Muscle layer of colon (tissue), 2 donors: Measurements from ENCODE around the gene MEDAG.

Experiments used
- H3K27ac ChIP-seq: one replicate; pipeline ENCODE4 v1.7.0; 2013; ENCODE audit warnings: low read depth, mild to moderate bottlenecking, low read length, moderate library complexity
- H3K27me3 ChIP-seq, 2 donors: one replicate each; pipeline ENCODE4 v1.7.0; 2013; ENCODE audit warnings: low read length in 2 of 2, mild to moderate bottlenecking in 2 of 2; ENCODE audit not compliant: insufficient read depth in 2 of 2, control insufficient read depth in 1 of 2
- H3K36me3 ChIP-seq: one replicate; pipeline ENCODE4 v1.7.0; 2013; ENCODE audit warnings: mild to moderate bottlenecking, low read length; ENCODE audit not compliant: insufficient read depth
- H3K4me1 ChIP-seq: one replicate; pipeline ENCODE4 v1.7.0; 2013; ENCODE audit warnings: mild to moderate bottlenecking, low read length; ENCODE audit not compliant: insufficient read depth
- H3K4me3 ChIP-seq, 2 donors: one replicate each; pipeline ENCODE4 v1.7.0; 2013; ENCODE audit warnings: low read length in 2 of 2, low read depth in 1 of 2, mild to moderate bottlenecking in 1 of 2, moderate library complexity in 1 of 2
- H3K9ac ChIP-seq: one replicate; pipeline ENCODE4 v1.7.0; 2013; ENCODE audit warnings: low read length
- H3K9me3 ChIP-seq: one replicate; pipeline ENCODE4 v1.7.0; 2013; ENCODE audit warnings: mild to moderate bottlenecking, low read length
- donor health status: abdominal sarcoma.
- donor health status: Adenocarcinoma of cecum.

Gene MEDAG

DNA sequence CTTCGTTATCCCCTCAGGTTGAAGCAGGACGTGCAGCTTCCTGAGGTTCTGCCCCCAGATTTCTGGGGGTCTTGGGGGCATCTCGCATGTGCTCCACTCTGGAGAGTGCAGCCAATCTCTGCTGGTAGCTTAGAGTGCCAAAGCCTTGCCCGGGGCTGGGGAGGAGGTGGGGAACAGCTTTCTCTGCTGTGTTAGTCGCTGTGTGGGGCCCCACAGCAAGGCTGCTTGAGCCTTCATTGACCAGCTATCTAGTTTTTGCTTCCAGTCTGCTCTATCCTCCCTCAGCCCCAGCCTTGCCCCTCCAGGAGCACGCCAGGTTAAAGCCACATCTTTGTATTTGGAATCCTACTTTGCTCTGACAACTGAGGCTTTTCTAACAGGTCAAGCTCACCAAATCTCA is 32.0 kb upstream of the MEDAG start:
- Histone ChIP-seq H3K9ac (no peak overlapping the region), H3K4me3 (no peak overlapping the region), H3K9me3 (no peaks in the 10 kb centered on the region), H3K36me3 (no peaks in the 10 kb centered on the region), H3K27ac (no peak overlapping the region), H3K27me3 (no peaks in the 10 kb centered on the region), H3K4me1 (peaks cover 32% of the 10 kb centered on the region)

DNA sequence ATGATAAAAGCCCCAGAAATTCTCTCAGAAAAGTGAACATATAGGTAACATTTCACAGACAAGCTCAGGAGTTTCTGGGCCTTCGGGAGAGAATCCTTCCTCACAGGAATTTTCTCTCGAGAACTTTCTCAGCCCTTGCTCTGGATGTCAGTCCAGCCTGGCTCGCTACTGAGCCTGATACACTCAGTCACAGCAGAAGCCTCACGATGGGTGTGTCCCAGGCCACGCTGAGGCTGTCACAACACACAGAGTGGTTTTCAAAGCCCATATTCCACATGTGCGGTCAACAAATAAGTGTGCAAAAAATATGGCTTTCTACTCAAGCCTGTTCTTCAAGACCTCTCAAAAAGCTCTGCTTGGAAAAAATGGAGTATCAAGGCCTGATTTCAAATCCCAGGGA is 31.5 kb upstream of the MEDAG start:
- H3K9ac ChIP-seq: no peak overlapping the region
- H3K27ac ChIP-seq: no peak overlapping the region
- no peaks in the 10 kb centered on the region for H3K36me3 ChIP-seq
- H3K4me1 ChIP-seq: peaks cover 28% of the 10 kb centered on the region
- H3K9me3 ChIP-seq: no peaks in the 10 kb centered on the region
- H3K27me3 ChIP-seq: no peaks in the 10 kb centered on the region
- H3K4me3 ChIP-seq: no peak overlapping the region

DNA sequence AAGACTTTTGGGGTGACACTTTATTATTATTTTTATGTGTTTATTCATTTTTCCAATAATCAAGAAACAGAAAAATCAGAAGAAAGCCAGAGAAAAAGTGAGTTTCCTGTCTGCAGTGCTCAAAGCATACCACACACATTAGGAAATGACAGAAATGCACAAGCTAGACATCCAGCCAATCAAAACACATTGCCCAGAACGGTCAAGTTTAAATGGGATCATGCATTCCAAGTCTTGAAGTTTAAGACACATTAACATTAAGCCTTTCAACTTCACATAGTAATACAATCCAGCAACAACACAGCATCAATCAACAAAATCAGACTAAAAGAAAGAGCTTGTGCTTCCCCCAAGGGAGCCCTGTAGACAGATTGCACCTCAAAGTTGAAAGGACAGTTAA is 28.7 kb upstream of the MEDAG start:
- Histone ChIP-seq H3K27me3 (no peaks in the 10 kb centered on the region), H3K9me3 (no peaks in the 10 kb centered on the region), H3K4me1 (peaks cover 36% of the 10 kb centered on the region), H3K9ac (no peak overlapping the region), H3K27ac (no peak overlapping the region), H3K4me3 (no peak overlapping the region), H3K36me3 (no peaks in the 10 kb centered on the region)

DNA sequence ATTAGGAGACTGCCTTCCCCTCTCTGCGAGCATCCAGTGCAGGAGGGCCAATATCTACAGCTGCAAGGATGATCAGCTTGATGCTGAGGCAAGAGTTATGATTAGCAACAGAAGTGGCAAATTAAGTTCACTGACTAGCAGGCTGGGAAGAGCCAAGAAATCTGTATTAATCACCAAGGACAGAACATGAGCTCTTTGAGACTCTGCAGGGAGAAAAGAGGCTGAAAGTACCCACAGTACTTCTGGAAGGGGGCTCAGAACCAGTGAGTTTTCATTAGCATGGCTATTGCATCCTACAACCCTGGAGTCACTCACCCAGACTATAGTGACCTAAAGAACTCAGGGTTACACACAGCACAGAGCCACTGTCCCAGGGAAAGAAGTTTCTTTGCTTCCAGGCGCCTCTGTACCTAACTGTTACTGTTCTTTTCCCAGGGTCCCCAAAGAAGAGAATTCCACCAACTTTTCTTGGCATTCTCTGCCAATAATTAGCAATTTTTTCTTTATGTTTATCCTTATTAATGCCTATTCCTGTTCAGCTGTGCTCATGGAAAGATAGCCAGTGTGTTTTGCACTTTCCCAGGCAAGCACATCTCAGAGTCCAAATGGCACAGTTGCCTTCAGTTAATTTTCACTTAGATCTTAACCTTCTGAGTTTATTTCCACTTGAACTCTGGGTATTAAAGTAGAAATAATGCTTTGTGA is 25.8 kb upstream of the MEDAG start:
- Histone ChIP-seq H3K27ac (no peak overlapping the region), H3K27me3 (no peaks in the 10 kb centered on the region), H3K36me3 (no peaks in the 10 kb centered on the region), H3K9ac (no peak overlapping the region), H3K9me3 (no peaks in the 10 kb centered on the region), H3K4me3 (no peak overlapping the region), H3K4me1 (peaks cover 26% of the 10 kb centered on the region)

DNA sequence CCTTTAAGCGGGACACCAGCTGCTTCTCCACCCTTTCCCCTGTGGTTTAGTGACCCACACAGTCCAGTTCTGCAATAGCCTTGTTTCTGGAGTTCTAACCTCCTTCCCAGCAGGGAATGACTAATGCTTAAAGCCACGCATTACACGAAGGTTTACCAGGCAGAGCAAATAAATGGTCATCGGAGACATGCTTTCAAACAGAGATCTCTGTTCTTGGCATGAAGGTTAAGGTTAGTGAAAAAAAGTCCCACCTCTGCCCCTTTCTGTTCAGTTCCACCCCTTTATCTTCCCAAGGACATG is 25.3 kb upstream of the MEDAG start:
- Histone ChIP-seq H3K4me3 (no peak overlapping the region), H3K36me3 (no peaks in the 10 kb centered on the region), H3K27me3 (no peaks in the 10 kb centered on the region), H3K9me3 (no peaks in the 10 kb centered on the region), H3K4me1 (peaks cover 26% of the 10 kb centered on the region), H3K9ac (no peak overlapping the region), H3K27ac (no peak overlapping the region)

DNA sequence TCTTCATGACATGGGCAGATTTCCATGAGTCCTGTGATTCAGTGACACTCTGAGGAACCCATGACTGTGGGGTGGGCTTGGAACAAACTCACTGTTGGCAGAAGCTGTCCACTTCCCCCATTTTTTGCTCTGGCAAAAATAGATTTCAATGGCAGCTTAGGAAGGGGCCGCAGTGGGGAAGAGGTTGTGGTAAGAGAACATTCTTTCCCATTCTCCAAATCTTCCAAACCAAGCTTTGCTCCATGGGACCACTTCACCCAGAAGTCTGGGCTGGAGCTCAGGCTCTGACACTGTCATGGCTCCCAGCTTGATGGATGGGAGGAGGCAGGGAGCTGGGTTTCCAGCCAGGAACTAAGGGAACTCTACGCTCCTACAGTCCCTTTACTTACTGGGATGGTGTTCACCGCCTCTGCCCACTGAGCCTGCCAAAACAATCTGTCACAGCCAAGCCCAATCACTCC is 24.9 kb upstream of the MEDAG start:
- no peak overlapping the region for H3K9ac ChIP-seq
- H3K27me3 ChIP-seq: no peaks in the 10 kb centered on the region
- H3K4me1 ChIP-seq: peaks cover 26% of the 10 kb centered on the region
- no peaks in the 10 kb centered on the region for H3K9me3 ChIP-seq
- H3K36me3 ChIP-seq: no peaks in the 10 kb centered on the region
- no peak overlapping the region for H3K27ac ChIP-seq
- no peak overlapping the region for H3K4me3 ChIP-seq

DNA sequence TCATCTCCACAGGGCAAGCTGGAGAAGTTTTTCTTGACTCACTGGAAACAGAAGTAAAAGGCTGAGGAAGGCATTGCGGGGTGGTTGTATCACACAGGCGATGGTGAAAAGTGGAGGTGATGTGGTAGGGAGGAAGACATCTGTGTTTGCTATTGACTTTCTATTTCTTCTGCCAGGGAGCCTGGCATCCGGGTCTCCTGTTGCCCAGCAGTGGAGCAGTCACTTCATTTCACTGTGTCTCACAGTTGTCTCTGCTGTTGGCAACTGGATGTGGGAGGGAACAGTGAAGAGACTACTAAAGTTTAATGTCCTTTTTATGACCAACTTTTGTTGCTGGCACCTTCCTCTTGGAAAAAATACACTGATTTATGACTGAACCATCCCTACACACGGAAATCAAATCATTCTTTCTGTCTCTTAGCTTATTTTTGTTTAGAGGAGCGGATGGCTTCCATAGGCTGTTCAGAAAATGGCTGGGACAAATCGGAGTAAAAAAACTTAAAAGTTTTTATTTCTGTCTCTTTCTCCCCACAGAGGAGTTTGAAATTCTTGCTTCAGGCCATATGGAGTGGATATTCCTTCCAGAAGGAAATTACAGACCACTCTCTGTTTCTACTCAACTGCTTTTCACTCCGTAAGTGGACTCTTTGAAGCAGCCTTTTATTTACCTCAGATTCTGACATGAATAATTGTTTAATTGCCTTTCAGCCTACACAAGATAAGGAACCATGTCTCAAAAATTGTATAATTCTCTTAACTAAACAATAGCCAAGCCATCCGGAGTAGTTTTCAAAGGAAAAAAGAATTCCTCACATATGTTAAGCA is 23.8 kb upstream of the MEDAG start:
- H3K4me1 ChIP-seq: peaks cover 26% of the 10 kb centered on the region
- H3K36me3 ChIP-seq: no peaks in the 10 kb centered on the region
- H3K4me3 ChIP-seq: no peak overlapping the region
- no peaks in the 10 kb centered on the region for H3K27me3 ChIP-seq
- H3K9me3 ChIP-seq: no peaks in the 10 kb centered on the region
- H3K9ac ChIP-seq: no peak overlapping the region
- no peak overlapping the region for H3K27ac ChIP-seq

DNA sequence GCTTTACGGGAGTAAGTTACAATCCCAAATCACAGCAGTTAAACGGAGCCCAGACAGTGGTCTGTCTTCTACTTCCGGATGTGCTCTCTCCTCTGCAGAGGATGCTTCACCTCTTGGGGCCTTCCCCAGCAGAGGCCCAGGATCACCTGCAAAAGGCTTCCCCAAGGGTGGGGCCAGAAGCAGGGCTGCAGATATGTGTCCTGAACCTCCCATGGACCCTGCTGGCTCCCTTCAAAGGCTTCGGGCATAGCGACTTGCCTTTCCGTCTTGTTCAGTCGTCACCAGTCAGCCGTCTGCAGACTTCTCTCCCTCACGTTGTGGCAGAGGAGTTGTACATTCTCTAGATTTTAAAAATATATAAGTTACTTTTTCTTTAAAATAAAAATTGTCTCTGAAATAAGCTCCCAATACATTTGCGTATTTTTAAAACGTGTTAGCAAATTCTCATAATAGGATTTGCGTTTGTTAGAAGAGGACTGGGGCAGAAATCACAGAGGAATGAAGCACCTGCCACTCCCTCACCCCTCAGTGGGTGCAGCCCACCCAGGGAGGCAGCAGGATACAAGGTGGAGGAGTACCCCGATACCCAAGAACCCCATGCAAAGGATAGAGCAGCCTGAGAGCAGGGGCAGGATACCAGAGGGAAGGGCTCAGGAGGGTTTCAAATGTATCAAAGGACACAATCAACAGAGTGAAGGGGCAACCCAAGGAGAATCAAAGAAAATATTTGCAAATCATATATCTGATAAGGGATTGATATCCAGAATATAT is 22.9 kb upstream of the MEDAG start:
- H3K27me3 ChIP-seq: no peaks in the 10 kb centered on the region
- peaks cover 26% of the 10 kb centered on the region for H3K4me1 ChIP-seq
- H3K9me3 ChIP-seq: no peaks in the 10 kb centered on the region
- H3K9ac ChIP-seq: no peak overlapping the region
- no peak overlapping the region for H3K4me3 ChIP-seq
- H3K27ac ChIP-seq: no peak overlapping the region
- H3K36me3 ChIP-seq: no peaks in the 10 kb centered on the region

DNA sequence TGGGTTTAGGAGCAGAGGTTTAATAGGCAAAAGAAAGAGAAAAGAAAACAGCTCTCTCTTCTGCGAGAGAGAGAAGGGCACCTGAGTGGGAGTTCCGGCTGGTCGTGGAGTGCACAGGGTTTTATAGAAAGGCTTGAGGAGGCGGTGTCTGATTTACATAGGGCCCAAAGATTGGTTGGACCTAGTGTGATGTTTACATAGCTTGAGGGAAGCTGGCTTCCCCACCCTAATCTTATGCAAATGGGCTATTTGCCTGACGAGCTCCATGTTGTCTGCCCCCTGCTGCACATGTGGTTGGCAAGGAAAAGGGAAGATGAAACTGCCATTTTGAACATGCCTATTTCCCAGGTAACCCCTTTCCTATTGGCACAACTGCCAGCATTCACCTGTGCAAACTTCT is 21.5 kb upstream of the MEDAG start:
- no peak overlapping the region for H3K27ac ChIP-seq
- H3K9me3 ChIP-seq: no peaks in the 10 kb centered on the region
- no peak overlapping the region for H3K9ac ChIP-seq
- no peaks in the 10 kb centered on the region for H3K36me3 ChIP-seq
- no peaks in the 10 kb centered on the region for H3K27me3 ChIP-seq
- peaks cover 26% of the 10 kb centered on the region for H3K4me1 ChIP-seq
- no peak overlapping the region for H3K4me3 ChIP-seq

DNA sequence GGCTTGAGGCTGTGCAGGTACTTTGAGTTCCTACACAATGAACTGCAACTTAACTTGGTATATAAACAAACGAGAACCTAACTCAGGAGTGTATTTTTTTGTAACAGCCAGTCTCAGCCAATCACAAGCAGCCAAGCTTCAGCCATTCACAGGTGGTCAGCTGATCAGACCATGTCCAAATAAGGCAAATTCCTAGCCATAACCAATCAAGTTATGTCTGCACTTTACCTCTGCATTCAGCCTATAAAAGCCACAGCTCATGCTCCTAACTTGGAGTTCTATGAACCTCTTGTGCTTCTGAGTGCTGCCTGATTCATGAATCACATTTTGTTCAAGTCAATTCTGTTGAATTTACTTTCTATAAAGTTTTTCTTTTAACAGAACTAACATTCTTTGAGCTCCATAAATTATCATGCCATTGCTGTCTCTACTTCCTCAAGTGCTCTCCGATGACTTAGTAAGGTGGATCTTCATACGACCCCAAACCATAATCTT is 16.8 kb upstream of the MEDAG start:
- H3K36me3 ChIP-seq: no peaks in the 10 kb centered on the region
- no peaks in the 10 kb centered on the region for H3K4me1 ChIP-seq
- H3K27ac ChIP-seq: no peak overlapping the region
- H3K27me3 ChIP-seq: no peaks in the 10 kb centered on the region
- no peaks in the 10 kb centered on the region for H3K9me3 ChIP-seq
- no peak overlapping the region for H3K4me3 ChIP-seq
- H3K9ac ChIP-seq: no peak overlapping the region

DNA sequence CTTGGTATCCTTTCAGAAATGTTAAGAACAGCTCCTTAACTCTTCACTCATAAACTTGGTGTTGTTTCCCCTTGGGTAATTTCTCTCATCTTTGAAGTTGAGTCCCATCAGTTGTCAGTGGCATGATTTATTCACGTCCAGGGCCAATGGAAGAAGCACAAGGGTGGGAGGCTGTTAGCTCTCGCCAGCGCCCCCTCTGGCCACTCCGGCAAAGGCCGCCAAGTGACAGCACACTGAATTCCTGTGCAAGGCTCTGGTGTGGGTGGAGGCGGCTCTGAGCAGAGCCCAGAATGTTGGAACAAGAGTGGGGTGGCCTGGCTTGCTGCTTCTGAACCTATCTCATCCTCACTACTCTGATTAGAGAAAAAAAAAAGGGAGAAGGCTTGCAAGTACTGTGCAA is 13.1 kb upstream of the MEDAG start:
- H3K36me3 ChIP-seq: no peaks in the 10 kb centered on the region
- H3K4me3 ChIP-seq: no peak overlapping the region
- no peaks in the 10 kb centered on the region for H3K9me3 ChIP-seq
- no peak overlapping the region for H3K9ac ChIP-seq
- H3K27ac ChIP-seq: no peak overlapping the region
- no peaks in the 10 kb centered on the region for H3K4me1 ChIP-seq
- H3K27me3 ChIP-seq: no peaks in the 10 kb centered on the region
